GM12878 (cell line): ENCODE results near the gene CCNDBP1. TPM values are rescaled to one million over a fixed set of nuclear protein-coding genes. Genes with fewer than 3 reads are reported as not detected.

Experiments
- ATF7 ChIP-seq: fragments of 450-650 bp; IDR thresholded peaks from 2 replicates; pipeline ENCODE4 v1.6.1; 2016; ENCODE audit warnings: low read depth, mild to moderate bottlenecking
- BHLHE40 ChIP-seq, 2 experiments: fragments of 450-650 bp in 1 of 2; IDR thresholded peaks; 2 replicates each; pipeline ENCODE4 v1.6.1; 2011 to 2017; ENCODE audit warnings: low read depth in 2 of 2, borderline replicate concordance in 1 of 2, improper control_type of control experiment in 1 of 2, low read length in 1 of 2, mild to moderate bottlenecking in 1 of 2
- CBFB ChIP-seq: IDR thresholded peaks from 2 replicates; pipeline ENCODE4 v1.6.1; 2016; ENCODE audit warnings: antibody characterized with exemption, low read depth
- EGR1 ChIP-seq, 2 experiments: IDR thresholded peaks; 1 replicate in 1 of 2; 2 replicates in 1 of 2; pipeline ENCODE4 v1.6.1; 2011 to 2012; ENCODE audit warnings: low read depth in 2 of 2, low read length in 2 of 2, borderline replicate concordance in 1 of 2, mild to moderate bottlenecking in 1 of 2, moderate library complexity in 1 of 2
- FOXK2 ChIP-seq: fragments of 450-650 bp; IDR thresholded peaks from 2 replicates; pipeline ENCODE4 v1.6.1; 2017; ENCODE audit warnings: mild to moderate bottlenecking, moderate library complexity
- GATAD2B ChIP-seq: fragments of 450-650 bp; conservative IDR thresholded peaks from 2 replicates; pipeline ENCODE4 v1.6.1; 2017; ENCODE audit warnings: low read depth, mild to moderate bottlenecking, moderate library complexity
- HDGF ChIP-seq: fragments of 450-650 bp; IDR thresholded peaks from 2 replicates; pipeline ENCODE4 v1.6.1; 2016; ENCODE audit warnings: antibody characterized with exemption
- IKZF1 ChIP-seq: fragments of 450-650 bp; conservative IDR thresholded peaks from 2 replicates; pipeline ENCODE4 v1.6.1; 2017; ENCODE audit warnings: antibody characterized with exemption, mild to moderate bottlenecking
- KLF5 ChIP-seq: fragments of 450-650 bp; IDR thresholded peaks from 2 replicates; pipeline ENCODE4 v1.6.1; 2014; ENCODE audit warnings: mild to moderate bottlenecking; ENCODE audit not compliant: partially characterized antibody
- LARP7 ChIP-seq: fragments of 450-650 bp; IDR thresholded peaks from 2 replicates; pipeline ENCODE4 v1.6.1; 2017; ENCODE audit warnings: mild to moderate bottlenecking
- MEF2A ChIP-seq: IDR thresholded peaks from 2 replicates; pipeline ENCODE4 v1.6.1; 2011; ENCODE audit warnings: low read depth, mild to moderate bottlenecking, low read length, moderate library complexity; ENCODE audit not compliant: insufficient read depth
- MTA2 ChIP-seq: fragments of 450-650 bp; IDR thresholded peaks from 2 replicates; pipeline ENCODE4 v1.6.1; 2016; ENCODE audit warnings: low read depth, mild to moderate bottlenecking, moderate library complexity
- MXI1 ChIP-seq: fragments of 150-350 bp; IDR thresholded peaks from 2 replicates; pipeline ENCODE4 v1.6.1; 2011; ENCODE audit warnings: low read depth, mild to moderate bottlenecking, inconsistent platforms, low read length, improper control_type of control experiment
- NR2C1 ChIP-seq: fragments of 450-650 bp; IDR thresholded peaks from 2 replicates; pipeline ENCODE4 v1.6.1; 2017; ENCODE audit warnings: antibody characterized with exemption, mild to moderate bottlenecking, moderate library complexity
- NRF1 ChIP-seq: conservative IDR thresholded peaks from 2 replicates; pipeline ENCODE4 v1.6.1; 2011; ENCODE audit warnings: mild to moderate bottlenecking, low read depth, low read length, improper control_type of control experiment
- PAX5 ChIP-seq: IDR thresholded peaks from 2 replicates; pipeline ENCODE4 v1.6.1; 2011; ENCODE audit warnings: low read depth, low read length, borderline replicate concordance
- PML ChIP-seq: IDR thresholded peaks from 2 replicates; pipeline ENCODE4 v1.6.1; 2012; ENCODE audit warnings: low read length, inconsistent platforms
- POU2F2 ChIP-seq: IDR thresholded peaks from 3 replicates; pipeline ENCODE4 v1.6.1; 2011; ENCODE audit warnings: low read depth, mild to moderate bottlenecking, low read length, borderline replicate concordance
- RCOR1 ChIP-seq: conservative IDR thresholded peaks from 2 replicates; pipeline ENCODE4 v1.6.1; 2012; ENCODE audit warnings: low read depth, low read length, improper control_type of control experiment
- SMARCA5 ChIP-seq: fragments of 450-650 bp; IDR thresholded peaks from 2 replicates; pipeline ENCODE4 v1.6.1; 2017; ENCODE audit warnings: mild to moderate bottlenecking
- SMC3 ChIP-seq: IDR thresholded peaks from 2 replicates; pipeline ENCODE4 v1.6.1; 2011; ENCODE audit warnings: low read length, improper control_type of control experiment, borderline replicate concordance
- SP1 ChIP-seq: IDR thresholded peaks from one replicate; pipeline ENCODE4 v1.6.1; 2011; ENCODE audit warnings: low read depth, low read length
- SPI1 ChIP-seq: IDR thresholded peaks from 2 replicates; pipeline ENCODE4 v1.6.1; 2011; ENCODE audit warnings: low read depth, mild to moderate bottlenecking, low read length, moderate library complexity, borderline replicate concordance; ENCODE audit not compliant: insufficient read depth
- TAF1 ChIP-seq: IDR thresholded peaks from 2 replicates; pipeline ENCODE4 v1.6.1; 2011; ENCODE audit warnings: mild to moderate bottlenecking, low read depth, low read length, borderline replicate concordance
- TCF12 ChIP-seq: IDR thresholded peaks from 2 replicates; pipeline ENCODE4 v1.6.1; 2011; ENCODE audit warnings: low read depth, mild to moderate bottlenecking, low read length
- YY1 ChIP-seq: IDR thresholded peaks from 2 replicates; pipeline ENCODE4 v1.6.1; 2011; ENCODE audit warnings: low read depth, mild to moderate bottlenecking, low read length
- ZBED1 ChIP-seq: IDR thresholded peaks from 2 replicates; pipeline ENCODE4 v1.6.1; 2016; ENCODE audit warnings: borderline replicate concordance
- polyA plus RNA-seq, 11 experiments: library from polyadenylated mRNA; depleted of rRNA in 4 of 11; unstranded in 6 of 11; stranded (reverse) in 5 of 11; fragments of >200 nt; fragmentation: Nextera tagmentation in 4 of 11; fragmentation: Illumina TruSeq in 1 of 11; extraction: Ambion mirVana in 4 of 11; extraction: Trizol in 1 of 11; gene quantifications; 1 replicate in 1 of 11; 2 replicates in 10 of 11; pipeline versions ENCODE4 v1.2.1 to v1.2.3, GENCODE V29; 2011 to 2016; ENCODE audit warnings: inconsistent platforms in 2 of 11, missing spikeins in 2 of 11, low read depth in 1 of 11
- total RNA-seq, 4 experiments: library from RNA; depleted of rRNA in 3 of 4; stranded (reverse); fragments of >200 nt in 3 of 4; fragmentation: Illumina TruSeq in 1 of 4; extraction: Trizol in 1 of 4; gene quantifications; 2 replicates each; pipeline versions ENCODE4 v1.2.1 to v1.2.3, GENCODE V29; 2013 to 2021
- TF ChIP-seq, protein P1 (sequence below): fragments of 450-650 bp; IDR thresholded peaks from 2 replicates; pipeline ENCODE4 v1.6.1; 2018; ENCODE audit warnings: borderline replicate concordance, mild to moderate bottlenecking; ENCODE audit not compliant: partially characterized antibody
- TF ChIP-seq, protein P2 (sequence below): fragments of 450-650 bp; IDR thresholded peaks from 2 replicates; pipeline ENCODE4 v1.6.1; 2016; ENCODE audit warnings: mild to moderate bottlenecking

CCNDBP1 gene
- total and polyA plus RNA-seq, 10 of the 15 experiments (the other 5 are each of a cell fraction or from before 2014, with no cell fraction given) = 30.1 to 86.7 (median 42.2) TPM

GRCh38 chr15:43185157-43186002, at the start of gene CCNDBP1 (continued):
- peak; percentile 92 for TF ChIP-seq KLF5
- 0 out of 3 replicates have a peak, but pooled peaks of 1 of the 2 experiments have one; percentile 7 for TF ChIP-seq EGR1 (IDR thresholded peaks at IDR 0.05; ENCODE audit: borderline replicate concordance in 1 of 2, low read depth in 2 of 2, low read length in 2 of 2)
- TF ChIP-seq HDGF = peak; percentile 100
- TF ChIP-seq, protein P1, sequence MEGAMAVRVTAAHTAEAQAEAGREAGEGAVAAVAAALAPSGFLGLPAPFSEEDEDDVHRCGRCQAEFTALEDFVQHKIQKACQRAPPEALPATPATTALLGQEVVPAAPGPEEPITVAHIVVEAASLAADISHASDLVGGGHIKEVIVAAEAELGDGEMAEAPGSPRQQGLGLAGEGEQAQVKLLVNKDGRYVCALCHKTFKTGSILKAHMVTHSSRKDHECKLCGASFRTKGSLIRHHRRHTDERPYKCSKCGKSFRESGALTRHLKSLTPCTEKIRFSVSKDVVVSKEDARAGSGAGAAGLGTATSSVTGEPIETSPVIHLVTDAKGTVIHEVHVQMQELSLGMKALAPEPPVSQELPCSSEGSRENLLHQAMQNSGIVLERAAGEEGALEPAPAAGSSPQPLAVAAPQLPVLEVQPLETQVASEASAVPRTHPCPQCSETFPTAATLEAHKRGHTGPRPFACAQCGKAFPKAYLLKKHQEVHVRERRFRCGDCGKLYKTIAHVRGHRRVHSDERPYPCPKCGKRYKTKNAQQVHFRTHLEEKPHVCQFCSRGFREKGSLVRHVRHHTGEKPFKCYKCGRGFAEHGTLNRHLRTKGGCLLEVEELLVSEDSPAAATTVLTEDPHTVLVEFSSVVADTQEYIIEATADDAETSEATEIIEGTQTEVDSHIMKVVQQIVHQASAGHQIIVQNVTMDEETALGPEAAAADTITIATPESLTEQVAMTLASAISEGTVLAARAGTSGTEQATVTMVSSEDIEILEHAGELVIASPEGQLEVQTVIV = peak; percentile 89
- peak; percentile 36; the same call in 1 of the 2 replicates for TF ChIP-seq SMARCA5
- TF ChIP-seq SMC3 = 0 out of 2 replicates have a peak, but pooled peaks have one; percentile 4
- TF ChIP-seq YY1 = peak; percentile 65
- peak; percentile 24 for TF ChIP-seq SP1
- peak; percentile 73 for TF ChIP-seq TCF12
- TF ChIP-seq NRF1 = no peak
- TF ChIP-seq SPI1 = peak; percentile 31; the same call in 1 of the 2 replicates
- TF ChIP-seq PML = peak; percentile 80
- no peak; the same call in 1 of the 2 replicates for TF ChIP-seq PAX5
- peak; percentile 38; the same call in 1 of the 2 replicates for TF ChIP-seq LARP7
- TF ChIP-seq, protein P2, sequence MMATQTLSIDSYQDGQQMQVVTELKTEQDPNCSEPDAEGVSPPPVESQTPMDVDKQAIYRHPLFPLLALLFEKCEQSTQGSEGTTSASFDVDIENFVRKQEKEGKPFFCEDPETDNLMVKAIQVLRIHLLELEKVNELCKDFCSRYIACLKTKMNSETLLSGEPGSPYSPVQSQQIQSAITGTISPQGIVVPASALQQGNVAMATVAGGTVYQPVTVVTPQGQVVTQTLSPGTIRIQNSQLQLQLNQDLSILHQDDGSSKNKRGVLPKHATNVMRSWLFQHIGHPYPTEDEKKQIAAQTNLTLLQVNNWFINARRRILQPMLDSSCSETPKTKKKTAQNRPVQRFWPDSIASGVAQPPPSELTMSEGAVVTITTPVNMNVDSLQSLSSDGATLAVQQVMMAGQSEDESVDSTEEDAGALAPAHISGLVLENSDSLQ = peak; percentile 55; the same call in 1 of the 2 replicates
- TF ChIP-seq MEF2A = no peak
- TF ChIP-seq BHLHE40 (IDR thresholded peaks at IDR 0.05; ENCODE audit: borderline replicate concordance in 1 of 2, low read depth in 2 of 2, low read length in 1 of 2) = peak; percentile 13 to 61; a peak in 2 of 4 replicates
- TF ChIP-seq ATF7 = no peak
- TF ChIP-seq GATAD2B = peak; percentile 66; the same call in 1 of the 2 replicates
- peak; percentile 80 for TF ChIP-seq POU2F2
- TF ChIP-seq ZBED1 = peak; percentile 77; the same call in 1 of the 2 replicates
- peak; percentile 57; the same call in 1 of the 2 replicates for TF ChIP-seq CBFB
- TF ChIP-seq MXI1 = peak; percentile 88
- TF ChIP-seq NR2C1 = peak; percentile 72
- TF ChIP-seq FOXK2 = peak; percentile 95
- no peak for TF ChIP-seq RCOR1
- peak; percentile 83 for TF ChIP-seq TAF1
- no peak for TF ChIP-seq MTA2
- peak; percentile 55 for TF ChIP-seq IKZF1
